K562 (cell line): ENCODE measurements around the gene SAMD14. TPM values are rescaled to one million over a fixed set of nuclear protein-coding genes. Genes with fewer than 3 reads are reported as not detected.

Source experiments
- ATAC-seq: fragments of 200-7000 bp; cut with Tn5 transposase; 3 replicates; pipeline ENCODE4 v1.9.1; 2020; ENCODE audit warnings: moderate library complexity
- BruUV-seq: library from RNA; stranded (reverse); fragments of 400-500 nt; replicated peaks from 2 replicates; lab custom pipeline; 2021; lab: Mats Ljungman, UMichigan
- CTCF ChIA-PET: fragments of 300-600 bp; formaldehyde crosslinking; extraction: SDS; loops from one replicate; lab custom pipeline; 2021; ENCODE audit warnings: low intra/inter-chr PET ratio; lab: Yijun Ruan, JAX
- POLR2A ChIA-PET: fragments of 300-600, 350-650 bp; sonication (Branson Sonifier 250); formaldehyde crosslinking; extraction: SDS; loops from one replicate; lab custom pipeline; 2021; ENCODE audit warnings: antibody characterized with exemption, inconsistent platforms; lab: Yijun Ruan, JAX
- DNase-seq, 4 experiments: peaks; one replicate each; pipeline versions ENCODE4 v3.0.0 to v3.0.0-alpha.2; 2011 to 2018; ENCODE audit warnings: low spot score in 3 of 4, mixed read lengths in 3 of 4; ENCODE audit errors: extremely low read depth in 1 of 4
- FAIRE-seq: peaks from 2 replicates; lab custom pipeline; 2011; peaks lifted over from hg19 to GRCh38; lab: Jason Lieb, UNC
- H2AFZ ChIP-seq: 2 replicates; pipeline ENCODE4 v1.6.0; 2011; ENCODE audit warnings: low read depth, low read length, control low read depth, inconsistent platforms
- H3K27ac ChIP-seq: fragments of 200-600 bp; 3 replicates; pipeline ENCODE4 v1.8.0; 2011; ENCODE audit warnings: low read depth, mild to moderate bottlenecking, control low read depth, inconsistent platforms, low read length, moderate library complexity, mixed read lengths; ENCODE audit errors: extremely low read depth
- H3K27me3 ChIP-seq, 2 experiments: fragments of 300-600 bp in 1 of 2; 2 replicates in 1 of 2; 3 replicates in 1 of 2; pipeline versions ENCODE4 v1.6.0 to v1.8.0; 2011; ENCODE audit warnings: inconsistent platforms in 2 of 2, low read length in 2 of 2, mild to moderate bottlenecking in 1 of 2, mixed read lengths in 1 of 2, moderate library complexity in 1 of 2; ENCODE audit not compliant: control insufficient read depth in 2 of 2, insufficient read depth in 2 of 2
- H3K36me3 ChIP-seq: fragments of 300-600 bp; 3 replicates; pipeline ENCODE4 v1.8.0; 2011; ENCODE audit warnings: mild to moderate bottlenecking, low read length, inconsistent platforms; ENCODE audit not compliant: control insufficient read depth, insufficient read depth
- H3K4me1 ChIP-seq, 2 experiments: fragments of 200-600 bp in 1 of 2; replicated peaks in 1 of 2; 2 replicates in 1 of 2; 3 replicates in 1 of 2; pipeline versions ENCODE4 v1.5.1 to v1.8.0; 2011; ENCODE audit warnings: inconsistent platforms in 2 of 2, low read length in 2 of 2, mild to moderate bottlenecking in 1 of 2, mixed read lengths in 1 of 2, moderate library complexity in 1 of 2; ENCODE audit not compliant: control insufficient read depth in 2 of 2, insufficient read depth in 2 of 2
- H3K4me2 ChIP-seq: 2 replicates; pipeline ENCODE4 v1.6.1; 2011; ENCODE audit warnings: low read length, control low read depth, inconsistent platforms, mixed read lengths; ENCODE audit not compliant: insufficient read depth
- H3K4me3 ChIP-seq: fragments of 200-600 bp; sonication (generic), shearing (Covaris generic); 2 replicates; pipeline ENCODE4 v1.5.1; 2016; ENCODE audit warnings: control low read depth, inconsistent platforms
- H3K79me2 ChIP-seq: fragments of 200-600 bp; 3 replicates; pipeline ENCODE4 v1.8.0; 2011; ENCODE audit warnings: low read length, inconsistent platforms; ENCODE audit not compliant: control insufficient read depth, insufficient read depth
- H3K9ac ChIP-seq, 2 experiments: 2 replicates each; pipeline versions ENCODE4 v1.6.0 to v1.6.1; 2011; ENCODE audit warnings: low read depth in 2 of 2, low read length in 2 of 2, control low read depth in 1 of 2, inconsistent platforms in 1 of 2, mild to moderate bottlenecking in 1 of 2, mixed read lengths in 1 of 2; ENCODE audit not compliant: insufficient read depth in 1 of 2
- H3K9me1 ChIP-seq: one replicate; pipeline ENCODE4 v1.6.0; 2011; ENCODE audit warnings: inconsistent platforms, mild to moderate bottlenecking, low read length, moderate library complexity; ENCODE audit not compliant: control insufficient read depth, insufficient read depth
- H3K9me3 ChIP-seq: replicated peaks from 2 replicates; pipeline ENCODE4 v1.5.1; 2011; ENCODE audit warnings: low read depth, low read length, inconsistent platforms; ENCODE audit not compliant: control insufficient read depth, insufficient read depth
- H4K20me1 ChIP-seq: replicated peaks from 2 replicates; pipeline ENCODE4 v1.6.1; 2011; ENCODE audit warnings: low read length, inconsistent platforms, mixed read lengths; ENCODE audit not compliant: control insufficient read depth, insufficient read depth
- ARID2 ChIP-seq: fragments of 450-650 bp; IDR thresholded peaks from 2 replicates; pipeline ENCODE4 v1.6.1; 2017; ENCODE audit warnings: antibody characterized with exemption, mild to moderate bottlenecking
- BRD9 ChIP-seq: fragments of 450-650 bp; IDR thresholded peaks from 2 replicates; pipeline ENCODE4 v1.6.1; 2018; ENCODE audit warnings: low read depth; ENCODE audit not compliant: partially characterized antibody
- CLOCK ChIP-seq: fragments of 250-450 bp; sonication (Bioruptor Pico); IDR thresholded peaks from 2 replicates; pipeline ENCODE4 v1.4.0; 2020; ENCODE audit warnings: mild to moderate bottlenecking, moderate library complexity, borderline replicate concordance
- KDM1A ChIP-seq, 2 experiments: fragments of 450-650 bp; IDR thresholded peaks; 2 replicates each; pipeline ENCODE4 v1.6.1; 2016; ENCODE audit warnings: mild to moderate bottlenecking in 2 of 2
- NR1H2 ChIP-seq: sonication (generic); formaldehyde crosslinking; IDR thresholded peaks from 2 replicates; pipeline ENCODE4 v1.4.0; 2020; ENCODE audit warnings: mild to moderate bottlenecking, missing genetic modification reagents
- SAFB2 ChIP-seq: fragments of 200-400 bp; formaldehyde crosslinking; IDR thresholded peaks from 2 replicates; pipeline ENCODE4 v1.6.1; 2018; ENCODE audit warnings: borderline replicate concordance, low read length, low read depth, moderate library complexity; ENCODE audit not compliant: severe bottlenecking
- SMARCC2 ChIP-seq: fragments of 450-650 bp; IDR thresholded peaks from 2 replicates; pipeline ENCODE4 v1.6.1; 2017; ENCODE audit warnings: antibody characterized with exemption, moderate library complexity, mild to moderate bottlenecking, low read depth
- TCF3 ChIP-seq: sonication (generic); formaldehyde crosslinking; IDR thresholded peaks from 2 replicates; pipeline ENCODE4 v1.4.0; 2020; ENCODE audit warnings: mild to moderate bottlenecking, missing genetic modification reagents
- THRA ChIP-seq: fragments of 450-650 bp; IDR thresholded peaks from 2 replicates; pipeline ENCODE4 v1.6.1; 2017; ENCODE audit warnings: mild to moderate bottlenecking, moderate library complexity
- ZNF121 ChIP-seq: sonication (generic); formaldehyde crosslinking; conservative IDR thresholded peaks from 2 replicates; pipeline ENCODE4 v1.8.0; 2022; ENCODE audit warnings: missing genetic modification reagents
- ZNF512 ChIP-seq: IDR thresholded peaks from 2 replicates; pipeline ENCODE4 v1.6.1; 2016; ENCODE audit warnings: missing genetic modification characterization, missing compliant biosample characterization
- WGBS: fragments of 100-300 bp; shearing (Covaris generic); methylation state at CpG from one replicate; pipeline ENCODE4 v1.1.6; 2016; ENCODE audit warnings: low coverage, mixed read lengths; ENCODE audit not compliant: insufficient coverage; ENCODE audit errors: missing lambda C conversion rate; 5-methylcytosine and 5-hydroxymethylcytosine counted together
- in situ Hi-C: fragments of 300-500 bp; cut with MboI; formaldehyde crosslinking; loops from 4 replicates; pipeline ENCODE4 v1.15.0; 2018; ENCODE audit warnings: inconsistent platforms, mixed read lengths
- intact Hi-C: fragments of 100-400 bp; cut with micrococcal nuclease; formaldehyde crosslinking; loops from 2 replicates; pipeline ENCODE4 v1.14.2; 2022
- polyA plus RNA-seq, 8 experiments: library from polyadenylated mRNA; depleted of rRNA in 4 of 8; stranded (reverse) in 5 of 8; unstranded in 3 of 8; fragments of >200 nt; fragmentation: Nextera tagmentation in 2 of 8; fragmentation: Illumina TruSeq in 1 of 8; extraction: Ambion mirVana in 2 of 8; extraction: Trizol in 1 of 8; gene quantifications; 2 replicates each; pipeline versions ENCODE4 v1.2.1 to v1.2.3, GENCODE V29; 2011 to 2014; ENCODE audit warnings: inconsistent platforms in 1 of 8, missing spikeins in 1 of 8
- total RNA-seq, 7 experiments: library from RNA; depleted of rRNA in 6 of 7; stranded (reverse); fragments of >200 nt in 6 of 7; fragmentation: Illumina TruSeq in 2 of 7; extraction: Trizol in 2 of 7; gene quantifications; 2 replicates each; pipeline versions ENCODE4 v1.2.1 to v1.2.3, GENCODE V29; 2011 to 2021; ENCODE audit warnings: low replicate concordance in 1 of 7

Gene SAMD14
- total and polyA plus RNA-seq, 9 of the 15 experiments (the other 6 are each of a cell fraction or from before 2014, with no cell fraction given) = 0.04 to 0.07 TPM; not detected in 7

GRCh38 chr17:50087912-50088405 lies 42.0 kb downstream of the SAMD14 start:
- Histone ChIP-seq H3K4me3 (no peak overlapping the region), H3K36me3 (no peaks in the 10 kb centered on the region), H2AFZ (no peak overlapping the region), H3K27me3 (peaks cover 2 to 33% of the 10 kb centered on the region in 2 experiments; a peak in 4 of 5 replicates), H3K79me2 (no peaks in the 10 kb centered on the region), H4K20me1 (peaks cover 4% of the 10 kb centered on the region; the same call in 1 of the 2 replicates), H3K9me3 (no peaks in the 10 kb centered on the region), H3K4me1 (peaks cover 0 to 3% of the 10 kb centered on the region in 2 experiments; a peak in 1 of 5 replicates), H3K4me2 (no peak overlapping the region), H3K27ac (no peak overlapping the region), H3K9me1 (peaks cover 3% of the 10 kb centered on the region), H3K9ac (no peak overlapping the region)
- TF ChIP-seq THRA (no peak), SMARCC2 (no peak), TCF3 (CRISPR knock-in tag) (no peak), NR1H2 (CRISPR knock-in tag) (no peak), ZNF512 (tag) (no peak), ZNF121 (CRISPR knock-in tag) (no peak), CLOCK (no peak), KDM1A (IDR thresholded peaks at IDR 0.05) (no peak), SAFB2 (no peak), ARID2 (no peak), BRD9 (no peak)
- 36% methylated on average over 12 of the region's 19 CpGs for WGBS
- FAIRE-seq (no peak), ATAC-seq (no peak), DNase-seq (no peak)
- POLR2A ChIA-PET = interaction anchor here (0.6 to 1.0 kb wide), 2 partner anchors 60 to 274 kb away, joined by 3 to 4 read pairs; no protein-coding TSS in a partner anchor
- CTCF ChIA-PET = interaction anchor here (0.6 to 1.9 kb wide), 3 partner anchors 52 to 227 kb away, joined by 3 to 35 read pairs (median 4); no protein-coding TSS in a partner anchor
- intact Hi-C loops = loop anchor here (1.0 to 10.0 kb wide), 2 partner anchors 61 to 203 kb away; no protein-coding TSS in a partner anchor
- in situ Hi-C loops = no loop called here
- no TSS peak for BruUV-seq
